GM12864 (cell line): Measurements from ENCODE around the gene GMDS.

Experiments used
- DNase-seq: peaks from one replicate; pipeline ENCODE4 v3.0.0-alpha.2; 2011; ENCODE audit warnings: low read depth
- H3K4me3 ChIP-seq: 2 replicates; pipeline ENCODE4 v1.5.1; 2011; ENCODE audit warnings: mild to moderate bottlenecking, low read depth, low read length, control low read depth
- TF ChIP-seq, protein P1 (sequence below): IDR thresholded peaks from 2 replicates; pipeline ENCODE4 v1.5.1; 2011; ENCODE audit warnings: low read depth, mild to moderate bottlenecking, moderate library complexity, low read length, control low read depth, inconsistent platforms; ENCODE audit errors: missing control alignments

The GMDS gene

DNA sequence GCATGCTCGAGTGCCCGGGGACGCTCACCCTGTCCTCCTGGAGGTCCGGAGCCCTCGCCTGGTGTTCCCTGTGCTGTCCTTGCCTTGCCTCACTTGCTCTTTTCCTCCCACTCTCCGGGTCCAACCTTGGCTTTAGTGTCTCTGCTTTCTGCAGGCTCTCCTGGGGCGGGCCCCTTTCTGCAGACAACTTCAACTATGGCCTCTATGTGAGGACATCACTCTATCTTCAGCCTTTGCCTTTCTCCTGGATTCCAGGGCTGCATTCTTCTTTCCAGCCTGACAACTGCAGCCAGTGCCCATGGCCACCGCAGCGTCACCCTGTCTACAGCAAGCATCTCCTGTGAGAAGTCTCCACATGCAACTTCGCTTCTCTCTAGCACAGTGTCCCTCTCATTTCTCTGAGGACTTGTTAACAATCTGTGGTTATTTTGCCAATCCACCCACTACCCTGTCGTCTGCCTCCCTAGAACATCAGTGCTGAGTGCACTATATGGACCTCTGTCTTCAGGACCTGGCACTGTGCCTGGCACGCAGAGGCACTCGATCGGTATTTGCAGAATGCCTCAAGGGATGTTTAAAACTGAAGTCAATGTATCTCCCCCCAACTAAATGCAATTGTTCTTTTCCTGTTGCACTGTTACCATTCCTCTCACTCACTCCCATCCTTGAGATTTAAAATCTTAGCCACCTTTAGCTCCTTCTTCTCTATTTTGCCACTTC, 599.8 kb downstream of the GMDS start:
- no peak overlapping the region for H3K4me3 ChIP-seq
- DNase-seq: no peak
- TF ChIP-seq, protein P1, sequence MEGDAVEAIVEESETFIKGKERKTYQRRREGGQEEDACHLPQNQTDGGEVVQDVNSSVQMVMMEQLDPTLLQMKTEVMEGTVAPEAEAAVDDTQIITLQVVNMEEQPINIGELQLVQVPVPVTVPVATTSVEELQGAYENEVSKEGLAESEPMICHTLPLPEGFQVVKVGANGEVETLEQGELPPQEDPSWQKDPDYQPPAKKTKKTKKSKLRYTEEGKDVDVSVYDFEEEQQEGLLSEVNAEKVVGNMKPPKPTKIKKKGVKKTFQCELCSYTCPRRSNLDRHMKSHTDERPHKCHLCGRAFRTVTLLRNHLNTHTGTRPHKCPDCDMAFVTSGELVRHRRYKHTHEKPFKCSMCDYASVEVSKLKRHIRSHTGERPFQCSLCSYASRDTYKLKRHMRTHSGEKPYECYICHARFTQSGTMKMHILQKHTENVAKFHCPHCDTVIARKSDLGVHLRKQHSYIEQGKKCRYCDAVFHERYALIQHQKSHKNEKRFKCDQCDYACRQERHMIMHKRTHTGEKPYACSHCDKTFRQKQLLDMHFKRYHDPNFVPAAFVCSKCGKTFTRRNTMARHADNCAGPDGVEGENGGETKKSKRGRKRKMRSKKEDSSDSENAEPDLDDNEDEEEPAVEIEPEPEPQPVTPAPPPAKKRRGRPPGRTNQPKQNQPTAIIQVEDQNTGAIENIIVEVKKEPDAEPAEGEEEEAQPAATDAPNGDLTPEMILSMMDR: no peak

DNA sequence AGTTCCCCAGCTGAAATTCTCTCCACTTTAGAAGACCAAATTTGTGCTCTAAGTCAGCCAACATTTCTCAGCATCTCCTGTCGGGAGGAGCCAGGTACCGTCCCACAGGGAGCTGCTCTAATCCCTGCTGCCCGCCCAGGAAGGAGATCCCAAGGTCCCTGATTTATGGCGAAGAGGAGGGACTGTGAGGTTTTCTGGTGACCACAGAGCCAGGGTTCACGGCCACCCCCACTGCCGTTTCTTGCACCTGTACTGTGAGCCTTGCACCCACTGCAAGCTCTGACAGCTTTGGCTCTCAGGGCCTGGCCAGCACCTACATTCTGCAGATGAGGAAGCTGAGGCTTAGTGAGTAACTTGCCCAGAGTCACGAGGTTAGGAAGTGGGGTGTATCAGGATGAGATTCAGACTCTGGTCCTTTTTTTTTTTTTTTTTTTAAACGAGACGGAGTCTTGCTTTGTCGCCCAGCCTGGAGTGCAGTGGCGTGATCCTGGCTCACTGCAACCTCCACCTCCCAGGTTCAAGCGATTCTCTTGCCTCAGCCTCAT, 600.8 kb downstream of the GMDS start:
- TF ChIP-seq, protein P1: no peak
- no peak for DNase-seq
- H3K4me3 ChIP-seq: no peak overlapping the region

DNA sequence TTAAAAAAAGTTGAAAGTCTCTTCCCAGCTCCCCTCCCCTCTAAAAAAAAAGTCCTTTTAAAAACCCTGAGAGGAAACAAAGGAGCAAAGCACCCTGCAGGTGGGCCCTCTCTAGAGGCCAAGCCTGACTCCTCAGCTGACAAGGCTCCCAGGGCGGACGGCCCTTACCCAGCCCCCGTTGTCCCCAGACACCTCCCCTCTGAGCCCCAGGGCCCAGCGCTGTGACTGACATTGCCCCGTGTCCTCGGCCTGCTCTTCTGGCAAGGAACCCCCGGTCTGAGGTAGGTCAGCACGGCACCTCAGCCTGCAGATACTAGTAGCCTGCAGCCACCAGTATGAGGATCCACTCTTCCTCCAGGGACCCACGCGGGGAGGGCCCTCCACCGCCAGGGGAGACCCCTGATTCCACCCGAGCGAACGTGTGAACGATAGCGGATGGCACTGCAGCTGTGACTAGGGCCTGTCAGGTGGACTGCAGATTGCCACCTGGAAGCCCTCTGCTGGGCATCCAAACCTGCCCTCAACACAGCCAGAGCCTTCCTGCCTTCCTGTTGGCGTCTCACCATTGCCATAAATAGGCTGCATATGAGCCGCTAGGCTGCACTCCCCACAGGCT, 601.5 kb downstream of the GMDS start:
- DNase-seq: no peak
- H3K4me3 ChIP-seq: no peak overlapping the region
- TF ChIP-seq, protein P1: no peak

DNA sequence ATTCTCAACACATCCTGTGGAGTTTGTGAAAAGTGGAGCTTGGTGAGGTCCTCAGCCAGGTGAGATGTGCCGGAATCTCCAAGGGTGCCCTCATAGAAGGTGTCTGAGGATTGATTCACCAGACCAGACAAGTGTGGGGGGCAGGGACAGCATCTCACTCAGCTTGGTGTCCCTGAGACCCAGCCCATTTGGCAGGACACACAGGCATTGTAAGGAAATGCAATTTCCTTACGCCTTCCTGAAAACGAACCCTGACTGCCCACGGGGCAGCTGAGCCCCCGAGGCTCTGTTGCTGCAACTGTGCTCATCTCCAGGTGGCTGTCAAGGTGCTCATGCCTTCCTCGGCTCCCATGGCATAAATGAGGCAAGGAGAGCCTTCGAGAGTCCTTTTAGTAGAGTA, 602.3 kb downstream of the GMDS start:
- no peak for DNase-seq
- TF ChIP-seq, protein P1: no peak
- H3K4me3 ChIP-seq: no peak overlapping the region

DNA sequence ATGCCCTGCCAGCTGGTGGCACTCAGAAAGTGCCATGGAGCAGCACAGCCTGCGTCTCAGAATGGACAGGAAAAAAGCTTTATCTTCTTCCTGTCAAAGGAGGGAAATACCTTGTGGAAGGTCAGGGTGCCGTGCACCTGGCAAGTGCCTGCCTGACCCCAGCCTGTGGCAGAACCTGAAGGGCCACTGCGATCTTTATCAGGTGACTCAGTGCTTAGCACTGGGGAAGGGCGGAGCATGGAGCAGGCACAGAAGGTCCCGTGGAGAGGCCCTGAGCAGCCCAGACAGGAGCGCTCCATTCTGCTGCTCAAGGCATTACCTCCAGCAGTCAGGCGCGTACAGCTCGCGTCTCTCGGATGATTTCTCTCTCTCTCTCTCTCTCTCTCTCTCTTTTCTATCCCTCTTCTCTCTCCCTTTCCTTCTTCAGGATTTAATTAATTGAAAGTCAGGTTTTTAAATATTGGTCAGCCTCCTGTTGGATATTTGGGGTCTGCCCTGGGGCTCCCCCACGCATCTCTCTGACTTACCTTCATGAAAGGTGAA, 604.0 kb downstream of the GMDS start:
- TF ChIP-seq, protein P1: no peak
- no peak overlapping the region for H3K4me3 ChIP-seq
- no peak for DNase-seq

DNA sequence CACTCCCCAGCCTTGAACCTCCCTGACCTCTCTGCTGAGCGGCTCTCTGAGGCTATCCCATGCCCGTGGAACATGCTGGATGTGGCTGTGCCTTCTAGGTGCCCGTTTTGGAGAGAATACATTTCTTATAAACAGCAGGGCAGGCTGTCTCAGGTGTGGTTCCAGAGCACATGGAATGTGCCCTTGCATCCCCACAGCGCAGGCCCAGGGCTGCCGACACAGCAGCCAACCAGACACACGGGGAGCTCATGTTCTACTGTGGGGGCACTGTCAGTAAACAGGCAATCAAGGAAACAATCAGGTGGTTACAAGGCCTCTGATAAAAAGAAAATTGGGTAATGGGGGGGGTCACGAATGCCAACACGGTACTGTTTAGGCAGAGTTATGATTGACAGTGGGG, 604.9 kb downstream of the GMDS start:
- TF ChIP-seq, protein P1: no peak
- no peak overlapping the region for H3K4me3 ChIP-seq
- DNase-seq: no peak
